Stimulated activated CD4-positive, alpha-beta T cell treated with anti-CD3 and anti-CD28 coated beads, TNF-alpha, amount 100 ng/mL, for 48 hours (primary cell): Measurements from ENCODE around the gene PHC3.

Source experiments
- DNase-seq, 3 donors: peaks; one replicate each; pipeline ENCODE4 v3.0.0-alpha.2; 2020; ENCODE audit warnings: low read depth in 3 of 3

The PHC3 gene

DNA sequence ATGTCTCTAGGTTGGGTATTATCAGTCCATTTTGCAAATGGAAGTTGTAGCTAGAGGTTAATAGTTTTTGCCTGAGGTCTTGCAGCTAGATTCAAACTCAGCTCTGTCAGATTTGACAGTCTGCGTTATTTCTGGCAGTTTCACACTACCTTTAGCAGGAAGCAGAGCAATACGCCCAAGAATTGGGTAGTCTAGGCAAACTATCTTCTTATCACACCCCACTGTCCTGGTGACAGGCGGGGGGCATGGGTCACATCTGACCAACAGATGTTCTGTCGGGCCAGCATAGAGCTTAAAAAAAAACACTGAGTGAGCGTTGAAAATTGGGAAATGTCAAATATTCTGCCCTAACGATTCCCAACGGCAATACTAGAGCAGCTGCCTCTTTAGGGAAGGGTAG lies 138.0 kb downstream of the PHC3 start:
- DNase-seq, result no peak

DNA sequence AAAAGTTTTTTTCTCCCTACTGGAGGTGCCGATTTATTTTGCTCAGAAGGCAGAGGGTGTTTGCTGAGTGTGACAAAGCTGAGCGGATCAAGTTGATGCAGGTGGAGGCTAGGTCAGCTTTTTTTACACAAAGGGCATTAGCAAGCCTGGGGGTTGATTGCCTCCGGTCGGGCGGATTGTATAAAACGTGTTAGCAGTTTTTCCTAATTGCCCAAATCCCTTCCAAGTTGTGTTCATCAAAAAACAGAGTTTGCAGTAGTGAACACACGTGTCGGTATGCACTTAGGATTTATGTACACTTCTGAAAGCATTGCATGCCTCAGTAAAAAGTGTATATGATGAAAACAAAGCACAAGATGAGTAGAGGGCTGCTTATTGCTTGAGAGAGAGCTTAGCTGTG lies 141.1 kb downstream of the PHC3 start:
- DNase-seq, result no peak

DNA sequence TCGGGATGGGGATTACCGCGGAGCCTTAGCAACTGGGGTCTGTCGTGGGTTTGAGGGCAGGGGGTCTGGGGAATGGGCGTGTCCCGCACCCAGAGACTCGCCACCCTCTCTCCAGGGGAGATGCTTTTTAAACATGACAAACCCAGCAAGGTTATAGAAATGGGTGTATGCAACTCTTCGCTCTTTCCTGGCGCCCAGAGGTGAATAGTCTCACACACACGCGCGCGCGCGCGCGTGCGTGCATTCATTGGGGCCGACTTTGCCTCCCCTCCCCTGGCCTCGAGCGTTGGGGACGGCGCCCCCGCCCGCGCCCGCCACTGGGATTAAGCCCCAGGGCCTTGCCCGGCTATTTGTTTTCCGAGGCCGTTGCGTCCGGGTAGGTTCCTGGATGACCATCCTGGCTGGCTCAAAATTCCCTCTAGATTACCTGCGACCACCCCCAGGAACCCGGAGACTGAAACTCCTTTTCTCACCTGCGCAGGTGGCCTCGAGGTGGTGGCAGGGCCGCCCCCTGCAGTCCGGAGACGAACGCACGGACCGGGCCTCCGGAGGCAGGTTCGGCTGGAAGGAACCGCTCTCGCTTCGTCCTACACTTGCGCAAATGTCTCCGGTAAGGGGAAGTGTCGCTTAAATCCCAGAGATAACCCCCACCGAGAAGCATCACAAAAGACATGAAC lies 143.0 kb downstream of the PHC3 start:
- DNase-seq, result no peak
